Measurements from ENCODE around the gene SIRT1. TPM values are rescaled to one million over a fixed set of nuclear protein-coding genes. Genes with fewer than 3 reads are reported as not detected.

The SIRT1 gene
- polyA plus RNA-seq, 4 donors, result 8.9 to 23.0 (median 10.4) TPM

GRCh38 chr10:67884842-67885670 lies 600 bp downstream of the SIRT1 start:
- peak; percentile 84 to 92 for DNase-seq
- H3K4me1 ChIP-seq (ENCODE audit: control insufficient read depth in 3 of 3, insufficient read depth in 2 of 3, low read depth in 1 of 3, low read length in 2 of 3), result peaks cover 0 to 8% (median 2%) of the 10 kb centered on the region in 3 donors
- H3K27ac ChIP-seq (ENCODE audit: low read depth in 1 of 3, low read length in 2 of 3), result peak overlapping the region; percentile 82 to 99 (median 96)
- H3K9me3 ChIP-seq (ENCODE audit: control insufficient read depth in 2 of 2, insufficient read depth in 1 of 2, low read depth in 1 of 2, low read length in 1 of 2), result no peaks in the 10 kb centered on the region
- peak overlapping the region; percentile 65 to 98 (median 80) for H3K4me3 ChIP-seq (ENCODE audit: low read depth in 1 of 3, low read length in 3 of 3)
- no peak for FAIRE-seq
- H3K36me3 ChIP-seq (ENCODE audit: control insufficient read depth in 3 of 3, insufficient read depth in 2 of 3, low read depth in 1 of 3, low read length in 3 of 3), result peaks cover 0 to 12% (median 0%) of the 10 kb centered on the region in 3 donors
- H3K27me3 ChIP-seq (ENCODE audit: control insufficient read depth in 3 of 3, insufficient read depth in 3 of 3, low read length in 3 of 3), result no peaks in the 10 kb centered on the region
- 0 to 1% (median 0%) methylated on average over 42 to 73 of the region's 73 CpGs for WGBS, 3 donors

DNA sequence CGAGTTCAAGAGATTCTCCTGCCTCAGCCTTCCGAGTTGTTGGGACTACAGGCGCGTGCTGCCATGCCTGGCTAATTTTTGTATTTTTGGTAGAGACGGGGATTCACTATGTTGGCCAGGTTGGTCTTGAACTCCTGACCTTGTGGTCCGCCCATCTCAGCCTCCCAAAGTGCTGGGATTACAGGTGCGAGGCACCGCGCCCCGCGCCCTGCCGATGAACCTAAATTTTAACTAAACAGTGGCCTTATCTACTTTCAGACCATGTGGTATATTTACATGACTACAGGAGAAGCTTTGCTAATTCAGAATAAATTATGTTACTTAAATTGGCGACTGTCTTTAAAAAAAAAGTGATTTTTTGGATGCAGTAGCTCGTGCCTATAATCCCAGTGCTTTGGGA lies 9.2 kb downstream of the SIRT1 start:
- DNase-seq, result no peak
- H3K36me3 ChIP-seq (ENCODE audit: control insufficient read depth in 3 of 3, insufficient read depth in 2 of 3, low read depth in 1 of 3, low read length in 3 of 3), result peaks cover 5 to 62% (median 12%) of the 10 kb centered on the region in 3 donors

DNA sequence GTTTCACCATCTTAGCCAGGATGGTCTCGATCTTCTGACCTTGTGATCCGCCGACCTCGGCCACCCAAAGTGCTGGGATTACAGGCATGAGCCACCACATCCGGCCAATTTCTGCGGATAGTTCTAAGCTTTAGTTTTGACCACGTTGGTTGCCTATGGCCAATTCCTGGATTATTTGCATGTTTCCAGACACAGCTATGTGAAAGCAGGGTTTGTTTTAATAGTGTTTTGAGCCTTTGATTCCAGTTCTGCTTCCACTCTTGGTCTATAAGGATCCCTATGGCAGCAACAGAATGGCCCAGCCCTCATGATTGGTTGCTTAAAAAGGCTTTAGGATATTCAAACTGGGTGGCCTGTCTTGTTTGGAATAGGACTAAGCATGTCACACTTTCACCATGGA lies 19.1 kb downstream of the SIRT1 start:
- DNase-seq (no peak), FAIRE-seq (no peak)
- Histone ChIP-seq H3K4me3 (ENCODE audit: low read depth in 1 of 3, low read length in 3 of 3) (no peak overlapping the region), H3K27ac (ENCODE audit: low read depth in 1 of 3, low read length in 2 of 3) (no peak overlapping the region), H3K4me1 (ENCODE audit: control insufficient read depth in 3 of 3, insufficient read depth in 2 of 3, low read depth in 1 of 3, low read length in 2 of 3) (no peaks in the 10 kb centered on the region), H3K27me3 (ENCODE audit: control insufficient read depth in 3 of 3, insufficient read depth in 3 of 3, low read length in 3 of 3) (no peaks in the 10 kb centered on the region), H3K36me3 (ENCODE audit: control insufficient read depth in 3 of 3, insufficient read depth in 2 of 3, low read depth in 1 of 3, low read length in 3 of 3) (peaks cover 5 to 40% (median 8%) of the 10 kb centered on the region in 3 donors), H3K9me3 (ENCODE audit: control insufficient read depth in 2 of 2, insufficient read depth in 1 of 2, low read depth in 1 of 2, low read length in 1 of 2) (no peaks in the 10 kb centered on the region)
- WGBS, 3 donors, result 92 to 96% (median 93%) methylated on average over 7 of the region's 7 CpGs

More for the DNA sequence above, 9.2 kb downstream of the SIRT1 start:
- no peak overlapping the region for H3K27ac ChIP-seq (ENCODE audit: low read depth in 1 of 3, low read length in 2 of 3)
- no peaks in the 10 kb centered on the region for H3K9me3 ChIP-seq (ENCODE audit: control insufficient read depth in 2 of 2, insufficient read depth in 1 of 2, low read depth in 1 of 2, low read length in 1 of 2)
- H3K27me3 ChIP-seq (ENCODE audit: control insufficient read depth in 3 of 3, insufficient read depth in 3 of 3, low read length in 3 of 3), result no peaks in the 10 kb centered on the region
- WGBS, 3 donors, result 92 to 95% (median 93%) methylated on average over 14 of the region's 14 CpGs
- no peak overlapping the region for H3K4me3 ChIP-seq (ENCODE audit: low read depth in 1 of 3, low read length in 3 of 3)
- no peak for FAIRE-seq
- H3K4me1 ChIP-seq (ENCODE audit: control insufficient read depth in 3 of 3, insufficient read depth in 2 of 3, low read depth in 1 of 3, low read length in 2 of 3), result no peaks in the 10 kb centered on the region

DNA sequence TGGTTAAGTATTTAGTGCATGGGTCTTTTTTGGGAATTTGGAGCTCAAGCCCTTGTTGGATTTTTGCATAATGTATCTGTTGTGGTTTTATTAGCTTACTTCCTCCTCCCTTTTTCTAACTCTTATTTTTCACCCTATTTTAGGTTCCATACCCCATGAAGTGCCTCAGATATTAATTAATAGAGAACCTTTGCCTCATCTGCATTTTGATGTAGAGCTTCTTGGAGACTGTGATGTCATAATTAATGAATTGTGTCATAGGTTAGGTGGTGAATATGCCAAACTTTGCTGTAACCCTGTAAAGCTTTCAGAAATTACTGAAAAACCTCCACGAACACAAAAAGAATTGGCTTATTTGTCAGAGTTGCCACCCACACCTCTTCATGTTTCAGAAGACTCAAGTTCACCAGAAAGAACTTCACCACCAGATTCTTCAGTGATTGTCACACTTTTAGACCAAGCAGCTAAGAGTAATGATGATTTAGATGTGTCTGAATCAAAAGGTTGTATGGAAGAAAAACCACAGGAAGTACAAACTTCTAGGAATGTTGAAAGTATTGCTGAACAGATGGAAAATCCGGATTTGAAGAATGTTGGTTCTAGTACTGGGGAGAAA lies 28.0 kb downstream of the SIRT1 start:
- H3K4me3 ChIP-seq (ENCODE audit: low read depth in 1 of 3, low read length in 3 of 3), result no peak overlapping the region
- no peaks in the 10 kb centered on the region for H3K27me3 ChIP-seq (ENCODE audit: control insufficient read depth in 3 of 3, insufficient read depth in 3 of 3, low read length in 3 of 3)
- H3K27ac ChIP-seq (ENCODE audit: low read depth in 1 of 3, low read length in 2 of 3), result no peak overlapping the region
- 81 to 92% (median 84%) methylated on average over 2 of the region's 2 CpGs for WGBS, 3 donors
- H3K4me1 ChIP-seq (ENCODE audit: control insufficient read depth in 3 of 3, insufficient read depth in 2 of 3, low read depth in 1 of 3, low read length in 2 of 3), result no peaks in the 10 kb centered on the region
- no peaks in the 10 kb centered on the region for H3K9me3 ChIP-seq (ENCODE audit: control insufficient read depth in 2 of 2, insufficient read depth in 1 of 2, low read depth in 1 of 2, low read length in 1 of 2)
- FAIRE-seq (no peak), DNase-seq (no peak)
- peaks cover 5 to 26% (median 13%) of the 10 kb centered on the region in 3 donors for H3K36me3 ChIP-seq (ENCODE audit: control insufficient read depth in 3 of 3, insufficient read depth in 2 of 3, low read depth in 1 of 3, low read length in 3 of 3)

GRCh38 chr10:67914777-67915340 lies 30.4 kb downstream of the SIRT1 start:
- H3K4me3 ChIP-seq (ENCODE audit: low read depth in 1 of 3, low read length in 3 of 3), result no peak overlapping the region
- H3K27me3 ChIP-seq (ENCODE audit: control insufficient read depth in 3 of 3, insufficient read depth in 3 of 3, low read length in 3 of 3), result no peaks in the 10 kb centered on the region
- H3K4me1 ChIP-seq (ENCODE audit: control insufficient read depth in 3 of 3, insufficient read depth in 2 of 3, low read depth in 1 of 3, low read length in 2 of 3), result no peaks in the 10 kb centered on the region
- DNase-seq, result no peak
- no peaks in the 10 kb centered on the region for H3K9me3 ChIP-seq (ENCODE audit: control insufficient read depth in 2 of 2, insufficient read depth in 1 of 2, low read depth in 1 of 2, low read length in 1 of 2)
- H3K27ac ChIP-seq (ENCODE audit: low read depth in 1 of 3, low read length in 2 of 3), result no peak overlapping the region
- 96 to 98% (median 98%) methylated on average over 8 of the region's 8 CpGs for WGBS, 3 donors
- peaks cover 3 to 17% (median 10%) of the 10 kb centered on the region in 3 donors for H3K36me3 ChIP-seq (ENCODE audit: control insufficient read depth in 3 of 3, insufficient read depth in 2 of 3, low read depth in 1 of 3, low read length in 3 of 3)
- FAIRE-seq, result no peak

DNA sequence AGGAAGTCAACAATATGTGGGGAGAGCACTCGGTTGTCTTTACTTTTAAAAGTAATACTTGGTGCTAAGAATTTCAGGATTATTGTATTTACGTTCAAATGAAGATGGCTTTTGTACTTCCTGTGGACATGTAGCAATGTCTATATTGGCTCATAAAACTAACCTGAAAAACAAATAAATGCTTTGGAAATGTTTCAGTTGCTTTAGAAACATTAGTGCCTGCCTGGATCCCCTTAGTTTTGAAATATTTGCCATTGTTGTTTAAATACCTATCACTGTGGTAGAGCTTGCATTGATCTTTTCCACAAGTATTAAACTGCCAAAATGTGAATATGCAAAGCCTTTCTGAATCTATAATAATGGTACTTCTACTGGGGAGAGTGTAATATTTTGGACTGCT lies 32.7 kb downstream of the SIRT1 start:
- peaks cover 3 to 10% (median 10%) of the 10 kb centered on the region in 3 donors for H3K36me3 ChIP-seq (ENCODE audit: control insufficient read depth in 3 of 3, insufficient read depth in 2 of 3, low read depth in 1 of 3, low read length in 3 of 3)
- no peaks in the 10 kb centered on the region for H3K9me3 ChIP-seq (ENCODE audit: control insufficient read depth in 2 of 2, insufficient read depth in 1 of 2, low read depth in 1 of 2, low read length in 1 of 2)
- FAIRE-seq (no peak), DNase-seq (no peak)
- H3K27ac ChIP-seq (ENCODE audit: low read depth in 1 of 3, low read length in 2 of 3), result no peak overlapping the region
- no peaks in the 10 kb centered on the region for H3K4me1 ChIP-seq (ENCODE audit: control insufficient read depth in 3 of 3, insufficient read depth in 2 of 3, low read depth in 1 of 3, low read length in 2 of 3)
- no peak overlapping the region for H3K4me3 ChIP-seq (ENCODE audit: low read depth in 1 of 3, low read length in 3 of 3)
- WGBS, 3 donors, result 78 to 90% (median 83%) methylated on average over 2 of the region's 2 CpGs
- no peaks in the 10 kb centered on the region for H3K27me3 ChIP-seq (ENCODE audit: control insufficient read depth in 3 of 3, insufficient read depth in 3 of 3, low read length in 3 of 3)

DNA sequence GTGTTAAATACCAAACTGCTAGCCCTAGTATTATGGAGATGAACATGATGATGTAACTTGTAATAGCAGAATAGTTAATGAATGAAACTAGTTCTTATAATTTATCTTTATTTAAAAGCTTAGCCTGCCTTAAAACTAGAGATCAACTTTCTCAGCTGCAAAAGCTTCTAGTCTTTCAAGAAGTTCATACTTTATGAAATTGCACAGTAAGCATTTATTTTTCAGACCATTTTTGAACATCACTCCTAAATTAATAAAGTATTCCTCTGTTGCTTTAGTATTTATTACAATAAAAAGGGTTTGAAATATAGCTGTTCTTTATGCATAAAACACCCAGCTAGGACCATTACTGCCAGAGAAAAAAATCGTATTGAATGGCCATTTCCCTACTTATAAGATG lies 33.2 kb downstream of the SIRT1 start:
- no peaks in the 10 kb centered on the region for H3K9me3 ChIP-seq (ENCODE audit: control insufficient read depth in 2 of 2, insufficient read depth in 1 of 2, low read depth in 1 of 2, low read length in 1 of 2)

DNA sequence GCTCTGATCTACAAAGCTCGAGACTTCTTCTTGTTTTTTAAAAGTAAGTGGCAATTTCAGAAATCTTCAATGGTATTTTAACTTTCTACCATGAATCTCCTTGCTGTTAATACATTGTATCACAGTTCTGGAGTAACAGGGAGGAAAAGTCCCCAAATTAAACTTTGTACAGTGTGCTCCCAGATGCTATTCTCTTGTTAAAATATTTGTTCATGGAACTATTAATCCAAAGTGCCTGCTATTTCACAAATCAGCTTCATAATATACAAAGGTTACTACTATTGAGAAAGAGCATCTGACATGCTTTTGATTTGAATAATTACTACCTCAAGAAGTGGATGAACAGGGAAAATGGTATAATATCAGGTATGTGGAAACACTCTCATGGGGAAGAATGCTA lies 36.6 kb downstream of the SIRT1 start:
- Histone ChIP-seq H3K27me3 (ENCODE audit: control insufficient read depth in 3 of 3, insufficient read depth in 3 of 3, low read length in 3 of 3) (no peaks in the 10 kb centered on the region), H3K4me1 (ENCODE audit: control insufficient read depth in 3 of 3, insufficient read depth in 2 of 3, low read depth in 1 of 3, low read length in 2 of 3) (no peaks in the 10 kb centered on the region), H3K36me3 (ENCODE audit: control insufficient read depth in 3 of 3, insufficient read depth in 2 of 3, low read depth in 1 of 3, low read length in 3 of 3) (peaks cover 5 to 6% (median 6%) of the 10 kb centered on the region in 3 donors), H3K4me3 (ENCODE audit: low read depth in 1 of 3, low read length in 3 of 3) (no peak overlapping the region), H3K27ac (ENCODE audit: low read depth in 1 of 3, low read length in 2 of 3) (no peak overlapping the region), H3K9me3 (ENCODE audit: control insufficient read depth in 2 of 2, insufficient read depth in 1 of 2, low read depth in 1 of 2, low read length in 1 of 2) (no peaks in the 10 kb centered on the region)
- FAIRE-seq (no peak), DNase-seq (no peak)
- 97 to 100% (median 98%) methylated on average over 1 of the region's 1 CpG for WGBS, 3 donors

More for the DNA sequence above, 33.2 kb downstream of the SIRT1 start:
- peaks cover 3 to 10% (median 10%) of the 10 kb centered on the region in 3 donors for H3K36me3 ChIP-seq (ENCODE audit: control insufficient read depth in 3 of 3, insufficient read depth in 2 of 3, low read depth in 1 of 3, low read length in 3 of 3)
- H3K4me1 ChIP-seq (ENCODE audit: control insufficient read depth in 3 of 3, insufficient read depth in 2 of 3, low read depth in 1 of 3, low read length in 2 of 3), result no peaks in the 10 kb centered on the region
- WGBS, 3 donors, result 67 to 79% (median 74%) methylated on average over 1 of the region's 1 CpG
- no peak overlapping the region for H3K4me3 ChIP-seq (ENCODE audit: low read depth in 1 of 3, low read length in 3 of 3)
- FAIRE-seq, result no peak
- H3K27me3 ChIP-seq (ENCODE audit: control insufficient read depth in 3 of 3, insufficient read depth in 3 of 3, low read length in 3 of 3), result no peaks in the 10 kb centered on the region
- DNase-seq, result no peak
- H3K27ac ChIP-seq (ENCODE audit: low read depth in 1 of 3, low read length in 2 of 3), result no peak overlapping the region

Measured in small intestine (tissue), 7 donors.